NOMO-1 (cell line): ENCODE data around the gene SMARCD2.

Source experiments
- DNase-seq, 2 experiments: peaks; one replicate each; lab custom pipeline; 2025; ENCODE audit not compliant: unreplicated experiment in 2 of 2; lab: John Stamatoyannopoulos, UW

Gene SMARCD2

DNA sequence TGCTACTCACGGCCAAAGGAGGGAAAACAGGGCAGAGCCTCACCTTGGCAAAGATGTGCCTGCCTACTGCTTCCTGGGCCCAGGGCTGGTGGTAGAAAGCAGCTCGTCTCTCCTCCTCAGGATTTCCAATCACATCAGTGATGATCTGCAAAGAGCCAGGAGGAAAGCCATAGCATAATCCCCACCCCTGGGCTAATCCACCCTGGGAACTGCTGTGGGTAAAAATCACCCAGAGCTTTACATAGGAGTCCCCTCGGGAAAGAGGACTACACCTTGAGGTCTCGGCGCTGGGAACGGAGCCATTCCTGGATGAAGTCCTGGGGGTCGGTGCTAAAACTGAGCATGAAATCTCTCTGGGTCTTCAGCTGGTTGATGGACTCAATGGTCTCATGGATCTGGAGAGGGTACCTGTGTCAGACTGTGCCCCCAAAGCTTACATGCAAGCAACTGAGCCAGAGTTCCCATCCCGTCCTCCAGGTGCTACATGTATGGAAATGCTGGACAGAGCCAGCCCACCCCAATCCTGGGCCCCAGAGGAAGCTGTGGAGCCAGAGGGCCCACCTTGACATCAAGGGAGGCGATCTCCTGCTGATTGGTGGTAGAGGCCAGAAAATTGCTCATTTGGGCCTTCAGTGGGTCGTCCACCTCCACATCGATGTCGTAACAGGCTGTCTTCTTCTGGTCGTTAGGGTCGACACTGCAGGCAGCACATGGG is 9.3 kb downstream of the SMARCD2 start:
- DNase-seq: no peak

DNA sequence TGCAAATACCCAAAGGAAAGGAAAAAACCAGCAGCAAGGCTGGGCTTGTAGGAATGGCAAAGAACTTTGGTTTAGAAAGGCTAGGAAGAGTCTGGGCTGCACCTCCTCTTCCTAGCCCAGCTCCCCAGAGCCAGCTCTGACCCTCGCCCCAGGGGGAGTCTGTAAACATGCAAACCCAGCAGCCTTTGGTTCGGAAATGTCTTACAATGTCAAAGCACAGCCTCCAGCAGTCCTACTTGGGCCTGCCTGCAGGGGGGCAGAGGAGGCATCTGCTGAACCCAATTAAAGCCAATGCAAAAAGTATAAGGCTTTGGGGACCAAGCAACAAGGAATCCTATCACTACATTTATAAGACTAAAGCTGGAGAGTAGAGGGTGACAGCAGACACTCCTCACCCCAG is 10.0 kb downstream of the SMARCD2 start:
- DNase-seq: no peak

DNA sequence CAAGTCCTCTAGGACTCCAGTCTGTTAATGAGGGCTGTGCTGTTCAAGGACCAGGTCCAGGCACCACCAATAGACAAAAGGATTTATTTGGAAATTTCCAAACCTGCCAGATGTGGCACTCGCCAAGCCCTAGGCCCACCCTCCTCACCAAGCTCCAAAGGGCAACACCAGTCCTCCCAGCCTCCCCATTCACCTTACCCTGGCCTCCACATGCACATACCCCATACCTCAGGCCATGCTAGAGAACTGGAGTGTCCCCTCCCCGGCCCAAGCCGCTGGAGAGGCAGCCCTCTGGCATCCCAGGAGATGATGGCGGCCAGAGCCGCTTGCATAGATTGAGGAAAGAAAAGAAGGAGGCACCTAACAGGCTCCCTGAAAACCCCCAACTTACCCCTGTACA is 10.5 kb downstream of the SMARCD2 start:
- no peak for DNase-seq

DNA sequence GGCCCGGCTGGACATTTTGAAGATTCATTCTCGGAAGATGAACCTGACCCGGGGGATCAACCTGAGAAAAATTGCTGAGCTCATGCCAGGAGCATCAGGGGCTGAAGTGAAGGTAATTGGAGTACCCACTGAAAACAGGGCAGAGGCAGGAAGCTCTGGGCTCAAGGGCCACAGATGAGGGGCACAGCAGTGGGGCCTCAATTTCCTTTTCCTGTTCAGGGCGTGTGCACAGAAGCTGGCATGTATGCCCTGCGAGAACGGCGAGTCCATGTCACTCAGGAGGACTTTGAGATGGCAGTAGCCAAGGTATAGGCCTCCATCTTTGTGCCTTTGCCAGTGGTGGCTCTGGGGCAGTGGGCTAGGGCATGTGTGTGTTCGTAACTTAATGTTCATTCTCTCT is 11.0 kb downstream of the SMARCD2 start:
- DNase-seq: no peak

DNA sequence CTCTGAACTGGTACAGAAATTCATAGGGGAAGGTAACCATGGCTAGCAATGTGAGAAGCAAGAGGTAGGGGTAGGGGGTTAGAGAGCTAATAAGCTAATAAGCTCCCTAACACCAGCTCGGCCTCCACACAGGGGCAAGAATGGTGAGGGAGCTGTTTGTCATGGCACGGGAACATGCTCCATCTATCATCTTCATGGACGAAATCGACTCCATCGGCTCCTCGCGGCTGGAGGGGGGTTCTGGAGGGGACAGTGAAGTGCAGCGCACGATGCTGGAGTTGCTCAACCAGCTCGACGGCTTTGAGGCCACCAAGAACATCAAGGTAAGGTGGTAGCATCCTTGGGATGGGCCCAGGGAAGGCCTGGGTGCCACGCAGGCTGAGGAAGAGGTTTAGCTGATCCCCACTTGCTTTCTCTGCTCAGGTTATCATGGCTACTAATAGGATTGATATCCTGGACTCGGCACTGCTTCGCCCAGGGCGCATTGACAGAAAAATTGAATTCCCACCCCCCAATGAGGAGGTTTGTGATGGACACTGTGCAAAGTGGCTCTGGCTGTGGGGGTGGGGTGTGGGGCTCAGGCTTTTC is 11.5 kb downstream of the SMARCD2 start:
- no peak for DNase-seq

DNA sequence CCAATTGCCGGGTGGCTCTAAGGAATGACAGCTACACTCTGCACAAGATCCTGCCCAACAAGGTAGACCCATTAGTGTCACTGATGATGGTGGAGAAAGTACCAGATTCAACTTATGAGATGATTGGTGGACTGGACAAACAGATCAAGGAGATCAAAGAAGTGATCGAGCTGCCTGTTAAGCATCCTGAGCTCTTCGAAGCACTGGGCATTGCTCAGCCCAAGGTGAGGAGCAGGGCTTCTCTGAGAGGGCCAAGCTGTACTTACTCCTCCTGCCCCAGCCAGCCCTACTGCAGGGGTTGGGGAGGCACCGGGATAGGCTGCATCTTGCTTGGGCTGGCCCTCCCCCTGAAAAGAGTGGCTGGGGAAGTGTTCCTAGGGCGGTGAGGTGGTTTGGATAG is 12.2 kb downstream of the SMARCD2 start:
- DNase-seq: no peak

DNA sequence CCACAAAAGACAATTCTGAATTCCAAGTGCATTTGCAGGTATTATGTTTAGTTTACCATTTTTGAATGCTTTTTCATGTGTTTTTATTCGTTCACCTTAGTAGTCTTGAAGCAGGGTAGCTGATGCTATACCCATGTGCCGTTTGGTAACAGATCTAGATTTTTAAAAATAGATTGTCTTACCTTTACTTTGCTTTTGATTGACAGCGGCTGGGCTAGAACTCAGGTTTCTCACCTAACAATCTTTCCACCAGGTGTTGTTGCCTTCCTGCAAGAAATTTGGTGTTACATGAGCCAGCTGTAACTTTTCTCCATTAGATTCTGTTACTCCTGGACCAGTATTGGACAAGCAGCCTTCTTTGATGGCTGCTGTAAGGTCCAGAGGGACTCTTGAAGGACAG is 13.5 kb downstream of the SMARCD2 start:
- DNase-seq: no peak

DNA sequence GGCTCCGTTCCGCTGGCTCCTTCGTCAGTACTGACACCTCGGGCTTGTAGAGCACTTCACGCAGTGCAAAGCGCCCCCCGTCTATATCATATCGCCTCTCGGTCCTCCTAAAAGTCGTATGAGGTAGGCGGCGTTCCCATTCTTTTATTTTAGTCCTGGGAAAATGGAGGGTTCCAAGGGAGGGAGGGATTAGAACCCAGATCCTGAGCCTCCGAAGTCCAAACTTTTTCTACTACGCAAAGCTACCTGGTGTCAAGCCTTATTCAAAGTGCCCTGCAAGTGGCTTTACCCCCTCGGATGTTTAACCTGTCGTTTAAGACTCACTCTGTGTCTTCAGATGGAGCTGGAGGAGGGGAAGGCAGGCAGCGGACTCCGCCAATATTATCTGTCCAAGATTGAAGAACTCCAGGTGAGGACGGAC is 14.7 kb downstream of the SMARCD2 start:
- DNase-seq: no peak

DNA sequence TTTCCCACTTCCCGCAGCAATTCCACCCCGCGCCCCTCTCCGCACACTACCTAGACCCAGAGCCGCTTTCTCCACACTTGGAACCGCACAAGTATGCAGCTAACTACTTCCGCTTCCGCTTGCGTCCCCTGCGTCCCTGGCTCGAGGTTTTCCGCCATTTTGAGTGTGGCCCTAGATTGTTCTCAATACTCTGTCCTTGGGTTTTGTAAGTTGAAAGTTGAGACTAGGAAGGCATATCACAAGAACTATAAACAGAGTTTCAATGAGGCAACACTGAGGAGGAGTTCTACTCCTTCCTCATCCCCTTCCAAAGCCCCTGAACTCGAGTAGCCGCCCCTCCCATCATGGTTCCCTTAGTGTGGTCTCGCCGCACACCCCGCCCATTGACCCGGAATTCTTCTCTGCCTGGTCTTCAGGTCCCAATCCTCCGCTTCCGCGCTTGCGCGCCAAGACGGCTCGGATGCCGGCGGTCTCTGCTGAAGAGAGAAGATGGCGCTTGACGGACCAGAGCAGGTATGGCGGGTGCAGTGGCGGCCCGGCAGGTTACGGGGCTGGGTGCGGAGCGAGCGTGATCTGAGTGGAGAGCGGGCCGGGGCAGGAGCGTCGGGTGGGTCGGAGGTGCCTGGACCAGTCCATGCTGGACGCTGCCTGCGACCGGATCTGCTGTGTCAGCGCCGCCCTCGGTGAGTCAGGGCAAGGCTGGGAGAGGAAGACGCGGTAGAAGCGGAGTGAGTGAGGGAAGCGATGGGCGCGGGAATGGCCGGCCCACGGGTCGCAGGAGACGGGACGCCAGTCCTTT is 15.3 kb downstream of the SMARCD2 start, which contains the start of the genes FTSJ3 and PSMC5:
FTSJ3 (minus strand) TSS at position 662 of the 799 bp plus-strand sequence. CDS start 761 bp downstream, outside the sequence.
PSMC5 (plus strand) TSS at position 430 of the 799 bp plus-strand sequence; CDS start at position 490, 60 bp downstream.
- DNase-seq: peak; percentile 96 to 97

DNA sequence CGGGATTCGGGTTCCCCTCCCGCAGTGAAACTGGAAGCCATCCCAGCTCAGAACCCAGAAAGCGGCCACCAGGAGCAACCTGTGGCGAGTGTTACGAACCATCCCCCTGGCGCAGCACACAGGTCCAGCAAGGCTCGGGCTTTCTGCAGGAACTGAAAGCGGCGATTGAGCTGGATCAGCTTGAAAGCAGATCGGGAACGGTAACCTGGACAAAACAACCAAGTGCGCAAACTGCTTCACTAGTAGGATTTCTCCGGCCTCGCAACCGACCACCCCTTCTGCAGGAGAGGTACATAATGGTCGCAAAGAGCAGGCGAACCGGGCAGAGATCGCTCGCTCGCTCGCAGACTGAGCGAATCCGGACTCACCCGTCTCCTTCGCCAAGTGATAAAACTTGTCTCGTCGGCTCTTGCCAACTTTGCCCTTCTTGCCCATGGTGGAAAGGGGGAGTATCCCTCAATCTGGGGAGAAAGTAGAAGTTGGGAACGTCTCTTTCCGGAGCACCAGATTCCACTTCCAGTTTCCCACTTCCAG is 15.9 kb downstream of the SMARCD2 start:
- DNase-seq: no peak

DNA sequence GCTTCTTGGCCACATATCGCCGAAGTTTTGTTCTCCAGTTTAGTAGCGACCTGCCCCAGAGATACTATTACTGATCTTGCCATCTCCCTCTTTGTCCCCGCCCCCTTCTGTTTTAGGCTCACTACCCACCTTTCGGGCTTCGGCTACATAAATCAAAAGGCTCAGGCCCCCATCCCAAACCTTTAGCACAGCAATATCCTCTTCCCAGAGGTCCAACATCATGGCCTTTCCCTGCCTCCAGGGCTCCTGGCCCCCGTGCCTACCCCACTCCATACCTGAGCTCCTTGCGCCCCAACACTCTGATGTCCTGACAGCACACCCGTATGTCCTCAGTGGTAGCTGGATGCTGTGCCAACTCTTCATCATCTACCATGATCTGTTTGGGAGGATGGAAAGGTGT is 18.1 kb downstream of the SMARCD2 start:
- DNase-seq: no peak

DNA sequence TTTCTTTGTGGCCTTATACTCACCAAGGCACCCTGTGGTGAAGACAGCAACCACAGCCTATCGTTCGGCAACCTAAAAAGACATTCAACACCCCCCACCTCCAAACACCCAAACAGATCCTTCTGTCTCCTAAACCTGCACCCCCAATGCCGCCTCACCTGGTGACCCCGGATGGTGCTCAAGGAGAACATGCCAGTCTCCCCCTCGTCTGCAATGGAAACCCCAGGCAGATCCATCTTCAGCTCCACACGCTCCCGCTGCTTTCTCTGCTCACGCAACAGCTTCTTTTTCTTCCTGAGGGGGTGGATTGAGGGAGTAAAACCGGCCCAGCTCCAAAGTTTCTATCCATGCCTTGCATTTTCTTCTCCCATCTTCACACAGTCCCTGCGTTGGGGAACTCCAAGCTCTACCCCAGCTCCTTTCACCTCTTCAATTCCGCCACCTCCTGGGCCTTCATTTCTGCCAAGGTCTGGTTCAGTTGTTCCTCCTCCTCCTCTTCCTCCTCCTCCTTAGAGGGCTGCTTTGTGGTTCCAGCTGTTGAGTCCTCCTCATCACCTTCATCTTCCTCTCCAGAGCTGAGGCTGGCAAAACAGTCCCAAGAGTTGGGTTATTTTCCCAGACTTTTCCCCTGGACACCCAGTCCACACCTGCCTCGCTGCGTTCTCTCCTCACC is 18.7 kb downstream of the SMARCD2 start:
- no peak for DNase-seq

DNA sequence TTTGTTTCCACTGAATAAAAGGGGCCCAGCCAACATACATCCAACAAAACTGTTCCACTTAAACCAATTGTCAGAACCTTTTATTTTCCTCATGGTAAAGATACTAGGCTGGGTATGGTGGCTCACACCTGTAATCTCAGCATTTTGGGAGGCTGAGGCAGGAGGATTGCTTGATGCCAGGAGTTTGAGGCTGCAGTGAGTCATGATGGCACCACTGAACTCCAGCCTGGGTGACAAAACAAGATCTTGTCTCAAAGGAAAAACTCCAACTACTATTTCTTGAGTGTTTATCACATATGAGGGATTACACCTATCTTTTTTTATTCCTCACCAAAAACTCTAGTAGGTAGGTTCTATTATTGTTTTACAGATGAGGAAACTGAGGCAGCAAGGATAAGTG is 19.9 kb downstream of the SMARCD2 start:
- no peak for DNase-seq

DNA sequence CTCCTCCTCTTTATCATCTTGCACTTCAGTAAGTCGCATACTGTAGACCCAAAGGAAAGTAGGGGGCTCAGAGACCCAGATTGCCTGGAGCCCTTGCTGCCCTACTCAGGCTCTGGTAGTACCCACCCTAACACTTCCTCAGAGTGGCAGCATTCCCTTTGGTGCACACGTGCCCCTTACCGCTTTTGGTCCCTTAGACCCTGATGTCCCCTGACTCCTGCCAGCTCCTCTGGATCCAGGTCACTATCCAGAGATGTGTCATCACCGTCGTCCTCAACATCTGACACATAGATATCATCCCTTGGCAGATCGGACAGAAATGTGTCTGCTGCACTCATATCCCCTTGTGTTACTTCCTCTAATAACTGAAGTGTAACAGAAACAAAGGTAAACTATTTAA is 20.7 kb downstream of the SMARCD2 start:
- no peak for DNase-seq

DNA sequence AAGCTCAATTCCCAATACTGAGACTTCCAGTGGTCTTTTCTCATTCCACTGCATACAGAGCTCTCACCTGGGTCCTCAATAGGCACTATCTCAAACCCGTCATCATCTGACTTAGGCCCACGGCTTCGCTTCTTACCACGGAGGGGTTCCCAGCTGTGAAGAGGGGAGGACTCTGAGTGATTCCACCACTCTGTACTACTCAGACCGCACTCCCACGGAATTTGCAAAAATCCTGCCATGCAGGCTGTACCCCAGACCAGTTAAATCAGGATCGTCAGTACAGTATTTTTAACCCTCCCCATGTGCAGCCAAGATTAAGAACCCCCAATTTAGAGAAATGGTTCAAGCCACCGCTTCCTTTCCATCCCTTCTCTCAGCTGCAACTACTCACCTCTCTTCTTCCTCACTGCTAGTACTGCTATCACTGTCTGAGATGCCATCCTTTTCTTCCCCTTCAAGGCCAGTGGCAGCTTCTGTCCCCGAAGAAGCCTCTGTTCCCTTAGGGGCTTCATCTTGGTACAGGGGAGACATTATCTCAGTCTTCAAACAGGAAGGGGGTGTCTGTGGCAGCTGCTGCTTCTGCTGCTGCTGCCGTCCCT is 21.4 kb downstream of the SMARCD2 start:
- no peak for DNase-seq

DNA sequence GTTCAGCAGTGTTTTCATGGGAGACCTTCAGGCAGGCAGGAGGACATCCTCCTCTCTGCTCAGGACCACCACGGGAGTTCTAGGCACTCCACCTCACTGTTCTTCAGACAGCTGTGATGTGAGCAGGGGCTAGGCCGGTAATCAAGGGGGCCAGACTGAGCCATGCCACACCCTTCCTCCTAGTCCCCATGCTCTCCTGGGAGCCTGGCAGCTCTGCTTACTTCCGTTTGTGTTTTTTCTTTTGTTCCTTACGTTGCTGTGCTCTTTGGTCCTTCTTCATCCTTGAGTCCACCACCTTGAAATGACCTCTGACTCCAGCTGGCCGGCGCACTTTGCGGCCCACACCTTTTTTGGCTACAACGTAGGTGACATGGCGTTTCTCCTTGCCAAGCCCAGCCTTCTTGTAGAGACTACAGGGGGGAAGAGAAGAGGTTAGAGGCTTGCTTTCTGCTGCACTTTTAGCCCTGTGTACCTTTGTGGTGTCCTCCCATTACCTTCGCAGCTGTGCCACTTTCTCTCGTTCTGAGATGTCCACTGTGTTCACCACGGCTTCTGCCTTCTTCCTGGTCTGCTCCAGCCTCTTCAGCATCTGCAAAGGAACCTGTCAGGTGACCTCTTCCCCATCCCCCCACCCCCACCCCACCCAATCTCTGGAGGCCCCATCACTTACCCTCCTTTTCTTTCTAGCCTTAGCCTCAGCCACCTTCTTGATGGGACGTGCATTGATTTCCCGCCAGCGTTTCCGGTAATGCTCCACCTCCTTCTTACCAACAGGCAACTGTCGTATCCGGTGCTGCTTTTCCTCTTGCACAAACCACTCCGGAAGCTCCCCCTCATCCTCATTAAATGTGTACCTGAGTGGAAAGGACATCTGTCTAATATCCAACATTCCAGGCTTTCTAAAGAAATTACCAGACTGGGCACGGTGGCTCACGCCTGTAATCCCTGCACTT is 22.6 kb downstream of the SMARCD2 start:
- no peak for DNase-seq

DNA sequence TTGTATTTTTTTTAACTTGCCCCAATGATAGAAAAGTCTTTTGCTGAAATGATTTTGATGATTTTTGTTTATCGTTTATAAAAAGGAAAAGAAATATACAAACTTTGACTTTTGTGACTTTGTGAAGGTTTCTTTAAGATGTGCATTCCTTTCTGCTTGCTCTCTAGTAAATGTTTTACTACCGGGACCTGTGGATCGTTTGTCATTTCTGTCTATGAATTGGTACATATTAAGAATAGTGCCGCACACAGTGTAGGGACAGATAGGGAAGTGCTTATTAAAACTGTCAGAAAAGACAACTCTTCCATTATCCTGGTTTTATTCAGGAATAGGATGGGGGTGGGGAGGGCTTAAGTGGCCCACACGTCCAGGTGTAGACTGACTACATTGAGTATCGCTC is 23.4 kb downstream of the SMARCD2 start:
- DNase-seq: no peak

DNA sequence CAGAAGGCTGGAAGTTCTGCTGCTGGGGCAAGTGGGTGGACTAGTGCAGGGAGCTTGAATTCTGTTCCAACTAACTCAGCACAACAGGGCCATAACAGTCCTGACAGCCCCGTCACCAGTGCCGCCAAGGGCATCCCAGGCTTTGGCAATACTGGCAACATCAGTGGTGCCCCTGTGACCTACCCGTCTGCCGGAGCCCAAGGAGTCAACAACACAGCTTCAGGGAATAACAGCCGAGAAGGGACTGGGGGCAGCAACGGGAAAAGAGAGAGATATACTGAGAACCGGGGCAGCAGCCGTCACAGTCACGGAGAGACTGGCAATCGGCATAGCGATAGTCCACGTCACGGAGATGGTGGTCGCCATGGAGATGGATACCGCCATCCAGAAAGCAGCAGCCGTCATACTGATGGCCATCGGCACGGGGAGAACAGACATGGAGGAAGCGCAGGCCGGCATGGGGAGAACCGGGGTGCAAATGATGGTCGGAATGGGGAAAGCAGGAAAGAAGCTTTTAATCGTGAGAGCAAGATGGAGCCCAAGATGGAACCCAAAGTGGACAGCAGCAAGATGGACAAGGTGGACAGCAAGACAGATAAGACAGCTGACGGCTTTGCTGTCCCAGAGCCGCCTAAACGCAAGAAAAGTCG is 24.6 kb downstream of the SMARCD2 start:
- DNase-seq: no peak

DNA sequence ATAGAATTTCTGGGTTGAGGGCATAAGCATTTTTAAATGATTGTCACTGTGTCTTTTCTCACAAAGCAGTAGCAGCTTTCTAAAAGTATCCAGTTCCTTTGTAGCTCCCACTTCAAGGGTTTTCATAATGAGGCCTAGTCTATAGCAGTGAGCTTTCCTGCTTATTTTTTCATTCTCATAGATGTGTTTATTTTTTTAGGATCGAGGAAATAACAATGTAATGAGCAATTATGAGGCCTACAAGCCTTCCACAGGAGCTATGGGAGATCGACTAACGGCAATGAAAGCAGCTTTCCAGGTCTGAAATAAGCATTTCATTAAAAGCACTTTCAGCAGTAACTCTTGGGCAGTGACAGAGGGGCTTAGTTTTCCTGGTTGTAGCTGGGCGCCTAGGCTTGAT is 25.8 kb downstream of the SMARCD2 start:
- DNase-seq: no peak
